ENCODE measurements around the gene GSTT4.

The GSTT4 gene

DNA sequence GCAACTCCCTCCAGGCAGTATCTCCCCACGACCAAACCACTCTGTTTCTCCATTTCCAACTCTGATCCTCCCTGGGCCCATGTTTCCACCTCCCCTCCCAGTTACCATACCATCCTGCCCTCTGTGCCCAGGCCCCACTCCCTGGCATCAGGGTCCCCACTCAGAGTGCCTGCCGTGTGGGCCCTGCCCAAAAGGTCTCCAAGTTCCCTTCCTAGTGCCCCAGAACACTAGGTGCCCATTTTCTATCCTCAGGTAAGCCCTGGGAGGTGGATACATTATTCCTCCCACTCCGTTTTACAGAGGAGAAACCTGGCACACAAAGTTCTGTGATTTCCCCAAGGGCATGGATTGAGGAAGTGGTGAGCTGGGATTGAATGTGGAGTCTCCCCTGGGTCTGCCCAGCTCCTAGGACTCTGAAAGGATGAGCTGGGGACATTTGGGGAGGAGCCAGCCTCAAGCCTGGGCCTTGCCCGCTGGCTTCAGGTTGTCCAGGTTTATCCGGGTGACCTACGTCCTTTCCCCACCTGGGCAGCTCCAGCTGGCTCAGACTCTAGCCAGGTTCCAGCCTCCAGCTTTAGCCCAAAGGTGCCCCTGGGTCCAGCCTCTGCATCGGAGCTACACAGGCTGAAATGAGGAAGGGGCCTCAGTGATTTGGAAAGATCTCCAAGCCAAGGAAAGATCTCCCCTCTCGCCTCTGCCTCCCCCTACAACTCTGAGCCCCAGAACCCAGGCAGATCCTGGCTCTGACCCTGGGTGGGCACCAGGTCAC, 2.2 kb upstream of the GSTT4 start:
- Histone ChIP-seq H3K4me2 (ENCODE audit: insufficient read depth, low read length) (no peak overlapping the region), H2AFZ (ENCODE audit: low read depth, low read length) (no peak overlapping the region), H3K4me1 (ENCODE audit: insufficient read depth, low read length) (peaks cover 16% of the 10 kb centered on the region), H4K20me1 (ENCODE audit: insufficient read depth, low read length) (no peaks in the 10 kb centered on the region), H3K27ac (ENCODE audit: low read length) (no peak overlapping the region), H3K4me3 (ENCODE audit: low read depth in 1 of 2, low read length in 2 of 2) (no peak overlapping the region), H3K9me3 (ENCODE audit: insufficient read depth, low read length, severe bottlenecking) (peaks cover 3% of the 10 kb centered on the region), H3K27me3 (ENCODE audit: insufficient read depth, low read length, poor library complexity) (no peaks in the 10 kb centered on the region), H3K36me3 (ENCODE audit: insufficient read depth, low read length) (no peaks in the 10 kb centered on the region), H3K9ac (ENCODE audit: low read depth, low read length) (no peak overlapping the region), H3K79me2 (ENCODE audit: insufficient read depth, low read length) (peaks cover 13% of the 10 kb centered on the region)
- ATAC-seq (ENCODE audit: insufficient read depth, low read depth) (no peak), DNase-seq (no peak)
- TF ChIP-seq EZH2 (IDR thresholded peaks at IDR 0.05; ENCODE audit: borderline replicate concordance, low read depth, low read length, severe bottlenecking) = no peak
- TF ChIP-seq, protein P1, sequence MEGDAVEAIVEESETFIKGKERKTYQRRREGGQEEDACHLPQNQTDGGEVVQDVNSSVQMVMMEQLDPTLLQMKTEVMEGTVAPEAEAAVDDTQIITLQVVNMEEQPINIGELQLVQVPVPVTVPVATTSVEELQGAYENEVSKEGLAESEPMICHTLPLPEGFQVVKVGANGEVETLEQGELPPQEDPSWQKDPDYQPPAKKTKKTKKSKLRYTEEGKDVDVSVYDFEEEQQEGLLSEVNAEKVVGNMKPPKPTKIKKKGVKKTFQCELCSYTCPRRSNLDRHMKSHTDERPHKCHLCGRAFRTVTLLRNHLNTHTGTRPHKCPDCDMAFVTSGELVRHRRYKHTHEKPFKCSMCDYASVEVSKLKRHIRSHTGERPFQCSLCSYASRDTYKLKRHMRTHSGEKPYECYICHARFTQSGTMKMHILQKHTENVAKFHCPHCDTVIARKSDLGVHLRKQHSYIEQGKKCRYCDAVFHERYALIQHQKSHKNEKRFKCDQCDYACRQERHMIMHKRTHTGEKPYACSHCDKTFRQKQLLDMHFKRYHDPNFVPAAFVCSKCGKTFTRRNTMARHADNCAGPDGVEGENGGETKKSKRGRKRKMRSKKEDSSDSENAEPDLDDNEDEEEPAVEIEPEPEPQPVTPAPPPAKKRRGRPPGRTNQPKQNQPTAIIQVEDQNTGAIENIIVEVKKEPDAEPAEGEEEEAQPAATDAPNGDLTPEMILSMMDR (IDR thresholded peaks at IDR 0.05; ENCODE audit: borderline replicate concordance, extremely low read depth, low read length, poor library complexity, severe bottlenecking) = no peak

DNA sequence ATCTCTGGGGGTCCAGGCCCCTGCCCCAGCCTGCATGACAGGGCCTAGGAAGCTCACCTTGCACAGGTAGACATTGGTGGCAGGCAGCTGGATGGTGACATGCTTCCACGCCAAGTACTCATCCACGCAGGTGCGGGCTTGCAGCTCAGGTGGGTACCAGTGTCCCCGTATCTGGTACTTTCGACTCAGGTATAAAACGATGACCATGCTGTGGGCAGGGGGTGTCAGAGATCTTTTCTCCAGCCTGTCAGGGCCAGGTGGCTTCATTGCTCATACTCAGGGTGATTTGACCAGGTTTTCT, 1.6 kb upstream of the GSTT4 start:
- H2AFZ ChIP-seq (ENCODE audit: low read depth, low read length) = no peak overlapping the region
- peaks cover 8% of the 10 kb centered on the region for H3K79me2 ChIP-seq (ENCODE audit: insufficient read depth, low read length)
- H3K4me2 ChIP-seq (ENCODE audit: insufficient read depth, low read length) = no peak overlapping the region
- ATAC-seq (ENCODE audit: insufficient read depth, low read depth) (no peak), DNase-seq (no peak)
- H3K4me3 ChIP-seq (ENCODE audit: low read depth in 1 of 2, low read length in 2 of 2) = no peak overlapping the region
- H3K9ac ChIP-seq (ENCODE audit: low read depth, low read length) = no peak overlapping the region
- no peak for TF ChIP-seq EZH2 (IDR thresholded peaks at IDR 0.05; ENCODE audit: borderline replicate concordance, low read depth, low read length, severe bottlenecking)
- TF ChIP-seq, protein P1 (IDR thresholded peaks at IDR 0.05; ENCODE audit: borderline replicate concordance, extremely low read depth, low read length, poor library complexity, severe bottlenecking) = no peak
- no peaks in the 10 kb centered on the region for H4K20me1 ChIP-seq (ENCODE audit: insufficient read depth, low read length)
- no peak overlapping the region for H3K27ac ChIP-seq (ENCODE audit: low read length)
- peaks cover 10% of the 10 kb centered on the region for H3K4me1 ChIP-seq (ENCODE audit: insufficient read depth, low read length)
- no peaks in the 10 kb centered on the region for H3K36me3 ChIP-seq (ENCODE audit: insufficient read depth, low read length)
- H3K9me3 ChIP-seq (ENCODE audit: insufficient read depth, low read length, severe bottlenecking) = peaks cover 3% of the 10 kb centered on the region
- H3K27me3 ChIP-seq (ENCODE audit: insufficient read depth, low read length, poor library complexity) = no peaks in the 10 kb centered on the region

DNA sequence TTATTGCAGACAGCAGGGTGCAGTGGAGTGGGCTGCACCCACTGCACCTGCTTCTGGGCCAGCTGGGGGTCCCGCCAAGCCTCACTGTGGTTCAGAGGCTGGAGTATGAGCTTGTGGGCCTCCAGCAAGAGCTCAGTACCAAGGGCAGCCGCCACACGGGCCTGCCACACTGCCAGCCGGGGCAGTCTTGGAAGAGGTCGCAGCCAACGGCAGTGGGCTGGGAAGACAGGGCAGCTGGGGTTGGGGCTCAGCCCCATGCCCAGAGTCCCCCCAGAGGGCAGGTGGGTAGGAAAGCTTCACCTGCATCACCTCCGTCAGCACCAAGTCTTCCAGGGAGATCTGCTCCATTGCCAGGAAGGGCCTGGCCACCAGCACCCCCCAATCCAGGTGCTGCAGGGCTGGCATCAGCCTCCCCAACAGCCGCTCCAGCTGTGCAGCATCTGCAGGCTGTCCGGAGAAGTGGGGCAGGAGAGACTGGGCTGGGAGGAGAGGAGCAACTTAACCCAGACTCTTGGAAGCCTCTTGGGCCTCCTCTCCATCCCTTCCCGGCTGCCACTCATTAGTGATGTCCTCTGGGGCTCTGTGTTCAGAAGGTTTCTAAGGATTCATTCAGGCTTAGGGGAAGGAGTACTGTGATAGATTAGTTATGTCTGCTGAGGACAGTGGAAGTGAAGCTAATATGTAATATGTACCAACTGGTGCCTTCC, 1.1 kb upstream of the GSTT4 start:
- Histone ChIP-seq H3K36me3 (ENCODE audit: insufficient read depth, low read length) (no peaks in the 10 kb centered on the region), H3K27me3 (ENCODE audit: insufficient read depth, low read length, poor library complexity) (no peaks in the 10 kb centered on the region), H4K20me1 (ENCODE audit: insufficient read depth, low read length) (no peaks in the 10 kb centered on the region), H3K4me1 (ENCODE audit: insufficient read depth, low read length) (peaks cover 7% of the 10 kb centered on the region), H3K4me3 (ENCODE audit: low read depth in 1 of 2, low read length in 2 of 2) (no peak overlapping the region), H3K79me2 (ENCODE audit: insufficient read depth, low read length) (peaks cover 3% of the 10 kb centered on the region), H3K9me3 (ENCODE audit: insufficient read depth, low read length, severe bottlenecking) (peaks cover 3% of the 10 kb centered on the region), H3K4me2 (ENCODE audit: insufficient read depth, low read length) (no peak overlapping the region), H3K27ac (ENCODE audit: low read length) (no peak overlapping the region), H3K9ac (ENCODE audit: low read depth, low read length) (no peak overlapping the region), H2AFZ (ENCODE audit: low read depth, low read length) (no peak overlapping the region)
- TF ChIP-seq EZH2 (IDR thresholded peaks at IDR 0.05; ENCODE audit: borderline replicate concordance, low read depth, low read length, severe bottlenecking) = no peak
- TF ChIP-seq, protein P1 (IDR thresholded peaks at IDR 0.05; ENCODE audit: borderline replicate concordance, extremely low read depth, low read length, poor library complexity, severe bottlenecking) = no peak
- no peak for DNase-seq
- no peak for ATAC-seq (ENCODE audit: insufficient read depth, low read depth)
